Prostate gland (tissue), 2 donors: Measurements from ENCODE around the gene CD276. TPM values are rescaled to one million over a fixed set of nuclear protein-coding genes. Genes with fewer than 3 reads are reported as not detected.

Experiments
- DNase-seq: peaks from one replicate; pipeline ENCODE4 v3.0.0-alpha.2; 2019; ENCODE audit warnings: low spot score
- H3K27ac ChIP-seq, 2 donors: fragments of 200-600 bp; sonication (generic); 2 replicates each; pipeline ENCODE4 v1.5.1; 2017 to 2019
- H3K27me3 ChIP-seq: fragments of 200-600 bp; sonication (generic); replicated peaks from 2 replicates; pipeline ENCODE4 v1.5.1; 2019; ENCODE audit not compliant: insufficient read depth
- H3K36me3 ChIP-seq, 2 donors: fragments of 200-600 bp; sonication (generic); 1 replicate in 1 of 2; 2 replicates in 1 of 2; pipeline versions ENCODE4 v1.5.1 to v1.8.1; 2017 to 2019
- H3K4me1 ChIP-seq: fragments of 200-600 bp; sonication (generic); replicated peaks from 2 replicates; pipeline ENCODE4 v1.5.1; 2019
- H3K4me3 ChIP-seq, 2 donors: fragments of 200-600 bp; sonication (generic); 2 replicates each; pipeline ENCODE4 v1.5.1; 2017 to 2019
- H3K9me3 ChIP-seq: fragments of 200-600 bp; sonication (generic); 2 replicates; pipeline ENCODE4 v1.5.1; 2017
- POLR2A ChIP-seq: fragments of 450-650 bp; IDR thresholded peaks from one replicate; pipeline ENCODE4 v1.6.1; 2016; ENCODE audit warnings: antibody characterized with exemption, mild to moderate bottlenecking
- POLR2AphosphoS5 ChIP-seq: sonication (generic); formaldehyde crosslinking; IDR thresholded peaks from one replicate; pipeline ENCODE4 v1.6.1; 2017; ENCODE audit warnings: antibody characterized with exemption
- WGBS: methylation state at CpG from one replicate; pipeline ENCODE4 v1.1.5; 2018; 5-methylcytosine and 5-hydroxymethylcytosine counted together
- intact Hi-C: fragments of 100-400 bp; cut with DNase I; formaldehyde crosslinking; loops from one replicate; pipeline ENCODE4 v1.14.2; 2022
- total RNA-seq, 2 donors: library from RNA; depleted of rRNA; stranded (reverse); fragments of >200 nt; gene quantifications; one replicate each; pipeline ENCODE4 v1.1.0, GENCODE V29; 2016
- TF ChIP-seq, protein P1 (sequence below), 4 experiments: fragments of 200-600 bp in 2 of 4; fragments of 450-650 bp in 2 of 4; sonication (generic) in 2 of 4; IDR thresholded peaks; 1 replicate in 3 of 4; 2 replicates in 1 of 4; pipeline ENCODE4 v1.5.1; 2016 to 2019; ENCODE audit warnings: antibody characterized with exemption in 4 of 4, mild to moderate bottlenecking in 2 of 4, moderate library complexity in 2 of 4

Gene CD276
- total RNA-seq, 2 donors from 2014 or later, result 75.0 to 91.3 TPM

DNA sequence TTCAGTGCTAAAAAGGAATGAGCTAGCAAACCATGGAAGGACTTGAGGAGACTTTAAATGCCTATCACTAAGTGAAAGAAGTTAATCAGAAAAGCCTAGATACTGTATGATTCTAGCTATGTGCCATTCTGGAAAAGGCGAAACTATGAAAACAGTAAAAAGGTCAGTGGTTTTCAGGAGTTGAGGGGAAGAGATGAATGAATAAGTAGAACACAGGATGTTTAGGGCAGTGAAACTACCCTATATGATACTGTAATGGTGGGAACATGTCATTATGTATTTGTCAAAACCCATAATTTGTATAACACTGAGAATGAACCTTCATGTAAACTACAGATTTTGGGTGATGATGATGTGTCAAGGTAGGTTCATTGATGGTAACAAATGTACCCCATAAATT, 9.6 kb upstream of the CD276 start:
- intact Hi-C loops, result no loop called here
- no peak for TF ChIP-seq POLR2A
- TF ChIP-seq, protein P1, sequence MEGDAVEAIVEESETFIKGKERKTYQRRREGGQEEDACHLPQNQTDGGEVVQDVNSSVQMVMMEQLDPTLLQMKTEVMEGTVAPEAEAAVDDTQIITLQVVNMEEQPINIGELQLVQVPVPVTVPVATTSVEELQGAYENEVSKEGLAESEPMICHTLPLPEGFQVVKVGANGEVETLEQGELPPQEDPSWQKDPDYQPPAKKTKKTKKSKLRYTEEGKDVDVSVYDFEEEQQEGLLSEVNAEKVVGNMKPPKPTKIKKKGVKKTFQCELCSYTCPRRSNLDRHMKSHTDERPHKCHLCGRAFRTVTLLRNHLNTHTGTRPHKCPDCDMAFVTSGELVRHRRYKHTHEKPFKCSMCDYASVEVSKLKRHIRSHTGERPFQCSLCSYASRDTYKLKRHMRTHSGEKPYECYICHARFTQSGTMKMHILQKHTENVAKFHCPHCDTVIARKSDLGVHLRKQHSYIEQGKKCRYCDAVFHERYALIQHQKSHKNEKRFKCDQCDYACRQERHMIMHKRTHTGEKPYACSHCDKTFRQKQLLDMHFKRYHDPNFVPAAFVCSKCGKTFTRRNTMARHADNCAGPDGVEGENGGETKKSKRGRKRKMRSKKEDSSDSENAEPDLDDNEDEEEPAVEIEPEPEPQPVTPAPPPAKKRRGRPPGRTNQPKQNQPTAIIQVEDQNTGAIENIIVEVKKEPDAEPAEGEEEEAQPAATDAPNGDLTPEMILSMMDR (IDR thresholded peaks at IDR 0.05), result no peak
- no peak for TF ChIP-seq POLR2AphosphoS5
- Histone ChIP-seq H3K4me1 (no peaks in the 10 kb centered on the region), H3K27me3 (no peaks in the 10 kb centered on the region), H3K4me3 (no peak overlapping the region), H3K36me3 (no peaks in the 10 kb centered on the region), H3K9me3 (no peaks in the 10 kb centered on the region), H3K27ac (no peak overlapping the region)
- no peak for DNase-seq
- 94% methylated on average over 1 of the region's 1 CpG for WGBS

- TF ChIP-seq, protein P1 (IDR thresholded peaks at IDR 0.05), result peak; percentile 65 to 90 (median 87)
- TF ChIP-seq POLR2A, result no peak
- peak; percentile 65 for TF ChIP-seq POLR2AphosphoS5
- H3K27ac ChIP-seq, result no peak overlapping the region
- 52% methylated on average over 5 of the region's 5 CpGs for WGBS
- intact Hi-C loops, result loop anchor here (1.0 kb wide), 1 partner anchor 23 kb away; no protein-coding TSS in a partner anchor
- H3K36me3 ChIP-seq, result no peaks in the 10 kb centered on the region
- no peaks in the 10 kb centered on the region for H3K4me1 ChIP-seq
- DNase-seq, result peak; percentile 69
- H3K9me3 ChIP-seq, result no peaks in the 10 kb centered on the region
- H3K27me3 ChIP-seq, result no peaks in the 10 kb centered on the region
- H3K4me3 ChIP-seq, result no peak overlapping the region
These were observed 7.0 kb upstream of the CD276 start for GRCh38 chr15:73677146-73677607.

- no peaks in the 10 kb centered on the region for H3K9me3 ChIP-seq
- H3K4me3 ChIP-seq, result no peak overlapping the region
- no peak for DNase-seq
- H3K27me3 ChIP-seq, result no peaks in the 10 kb centered on the region
- TF ChIP-seq POLR2AphosphoS5 (no peak), POLR2A (no peak)
- TF ChIP-seq, protein P1 (IDR thresholded peaks at IDR 0.05), result no peak
- 70% methylated on average over 2 of the region's 2 CpGs for WGBS
- no peaks in the 10 kb centered on the region for H3K4me1 ChIP-seq
- intact Hi-C loops, result loop anchor here (1.0 kb wide), 1 partner anchor 23 kb away; no protein-coding TSS in a partner anchor
- H3K27ac ChIP-seq, result no peak overlapping the region
- no peaks in the 10 kb centered on the region for H3K36me3 ChIP-seq
These were observed 6.5 kb upstream of the CD276 start for GRCh38 chr15:73677733-73678132.

DNA sequence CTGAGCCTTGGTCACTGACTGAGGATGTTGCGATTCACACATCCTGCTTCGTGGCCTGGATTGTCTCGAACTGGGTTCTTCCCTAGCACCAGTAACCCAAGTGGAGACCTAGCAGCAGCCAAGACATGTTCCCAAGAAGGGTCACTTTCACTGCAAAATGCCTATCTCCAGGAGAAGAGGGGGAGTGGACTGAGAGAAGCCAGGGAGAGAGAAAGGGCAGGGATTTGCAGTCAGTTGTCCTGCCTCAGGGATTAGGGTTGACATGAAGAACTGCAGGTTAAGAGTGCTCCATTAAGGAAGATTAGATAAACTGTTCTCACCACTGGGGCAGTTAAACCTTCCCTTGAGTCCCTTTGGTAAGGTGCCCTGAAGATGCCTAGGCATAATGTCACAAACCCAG, 5.7 kb upstream of the CD276 start:
- DNase-seq, result no peak
- Histone ChIP-seq H3K9me3 (no peaks in the 10 kb centered on the region), H3K27ac (no peak overlapping the region), H3K4me3 (no peak overlapping the region), H3K27me3 (no peaks in the 10 kb centered on the region), H3K36me3 (no peaks in the 10 kb centered on the region), H3K4me1 (no peaks in the 10 kb centered on the region)
- intact Hi-C loops, result no loop called here
- TF ChIP-seq POLR2A (no peak), POLR2AphosphoS5 (no peak)
- TF ChIP-seq, protein P1 (IDR thresholded peaks at IDR 0.05), result no peak
- WGBS, result 93% methylated on average over 3 of the region's 3 CpGs

DNA sequence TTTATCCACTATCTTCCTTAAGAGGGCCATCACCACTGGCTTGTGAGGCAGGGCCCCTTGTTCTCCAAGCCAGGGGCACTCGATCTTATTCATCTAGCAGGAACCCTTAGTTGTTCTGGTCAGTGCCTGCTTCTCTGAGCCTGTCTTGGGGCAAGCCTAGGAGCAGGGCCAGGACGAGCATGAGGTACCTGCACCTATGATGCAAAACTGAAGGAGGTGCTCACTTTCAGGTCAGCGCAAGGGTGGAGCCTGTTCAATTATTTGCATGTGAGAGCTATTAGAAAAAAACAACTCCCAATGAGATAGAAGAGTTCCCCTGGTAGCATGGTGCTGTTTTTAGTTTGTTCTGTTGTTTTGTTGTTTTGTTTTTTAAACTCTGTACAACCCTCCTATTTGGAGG, 5.0 kb upstream of the CD276 start:
- no peaks in the 10 kb centered on the region for H3K4me1 ChIP-seq
- H3K27me3 ChIP-seq, result no peaks in the 10 kb centered on the region
- TF ChIP-seq, protein P1 (IDR thresholded peaks at IDR 0.05), result no peak
- TF ChIP-seq POLR2A (no peak), POLR2AphosphoS5 (no peak)
- H3K9me3 ChIP-seq, result no peaks in the 10 kb centered on the region
- no peak overlapping the region for H3K4me3 ChIP-seq
- 89% methylated on average over 3 of the region's 3 CpGs for WGBS
- DNase-seq, result no peak
- H3K27ac ChIP-seq, result no peak overlapping the region
- intact Hi-C loops, result no loop called here
- H3K36me3 ChIP-seq, result no peaks in the 10 kb centered on the region
